ENCODE results near the gene SLC25A39.
A peak's percentile ranks its signal among the peaks of the same experiment; 100 is the strongest.
"Not testable (repeated sequence)": the region's sequence is repeated elsewhere in the genome, so short reads cannot be mapped to it uniquely, and the experiment has no call there.

The SLC25A39 gene

DNA sequence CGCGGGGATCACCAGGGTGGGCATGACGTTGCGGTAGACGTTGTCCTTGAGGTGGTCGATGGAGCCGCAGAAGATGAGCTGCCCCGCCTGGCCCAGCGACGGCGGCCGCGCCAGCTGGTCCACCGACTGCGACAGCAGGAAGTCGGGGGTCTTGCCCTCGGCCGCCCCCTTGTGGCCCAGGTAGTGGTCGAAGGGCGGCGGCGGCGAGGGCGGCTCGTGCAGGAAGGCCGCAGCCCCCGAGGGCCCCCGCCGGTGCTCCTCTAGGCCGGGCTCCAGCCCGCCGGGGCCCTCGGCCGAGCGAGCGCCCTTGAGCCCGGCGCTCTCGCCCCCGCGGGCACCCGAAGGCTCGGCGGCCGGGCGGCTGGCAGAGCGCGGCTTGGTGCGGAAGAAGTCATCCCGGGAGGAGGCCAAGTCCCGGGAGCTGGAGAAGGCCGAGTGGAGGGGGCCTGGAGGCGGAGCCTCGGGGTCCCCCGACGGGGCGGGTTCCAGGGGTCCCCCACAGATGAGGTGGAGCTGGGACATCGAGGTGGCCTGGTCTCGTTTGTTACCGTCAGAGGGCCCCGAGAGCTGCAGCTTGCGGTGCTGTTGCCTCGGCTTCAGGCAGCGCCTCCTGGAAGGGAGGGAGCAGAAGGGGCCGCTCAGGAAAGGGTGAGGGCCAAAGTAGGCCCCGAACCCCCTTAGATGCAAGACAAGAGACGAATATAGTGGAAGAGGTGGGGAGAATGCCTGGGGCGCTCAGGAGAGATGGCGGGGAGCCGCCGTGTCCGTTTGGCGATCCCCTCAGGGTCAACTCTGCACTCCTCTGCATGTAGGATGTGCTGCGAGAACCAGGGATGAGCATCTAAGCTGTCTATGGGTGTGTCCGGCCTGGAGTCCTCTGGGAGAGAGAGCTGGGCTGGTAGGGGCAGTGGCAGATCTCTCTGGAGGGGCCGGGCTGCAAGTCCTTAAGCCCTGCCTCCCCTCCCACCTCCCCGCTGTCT is 30.2 kb upstream of the SLC25A39 start:
- peak; percentile 46 for DNase-seq (ENCODE audit: low read depth)

DNA sequence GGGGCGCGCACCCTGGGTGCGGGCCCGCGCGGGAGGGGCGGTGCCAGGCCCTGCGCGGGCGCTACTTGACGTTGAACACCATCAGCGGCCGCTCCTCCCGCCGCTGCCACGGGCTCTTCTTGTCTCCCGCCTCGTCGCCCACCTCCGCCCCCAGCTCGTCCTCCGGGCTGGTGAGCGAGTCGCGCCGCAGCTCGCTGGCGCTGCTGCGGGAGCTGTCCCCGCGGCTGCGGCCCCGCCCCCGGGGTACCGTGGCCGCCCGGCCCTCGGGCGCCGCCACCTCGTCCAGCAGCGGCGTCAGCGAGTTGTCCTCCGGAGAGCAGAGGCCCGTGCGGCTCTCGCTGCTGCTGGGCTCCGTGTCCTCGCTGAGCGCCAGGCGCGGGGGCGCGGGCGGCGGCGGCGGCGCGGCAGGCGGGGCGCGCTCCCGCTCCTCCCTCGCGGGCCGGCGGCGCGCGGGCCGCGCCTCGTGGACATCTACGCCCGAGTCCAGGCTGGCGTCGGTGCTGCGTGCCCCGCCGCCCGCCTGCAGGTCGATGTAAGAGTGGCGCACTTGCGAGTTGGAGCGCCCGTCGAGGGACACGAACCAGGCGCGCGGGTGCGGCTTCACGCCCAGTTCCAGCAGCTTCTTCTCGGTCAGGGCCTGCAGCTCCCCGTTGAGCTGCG is 29.2 kb upstream of the SLC25A39 start:
- no peak for DNase-seq (ENCODE audit: low read depth)

DNA sequence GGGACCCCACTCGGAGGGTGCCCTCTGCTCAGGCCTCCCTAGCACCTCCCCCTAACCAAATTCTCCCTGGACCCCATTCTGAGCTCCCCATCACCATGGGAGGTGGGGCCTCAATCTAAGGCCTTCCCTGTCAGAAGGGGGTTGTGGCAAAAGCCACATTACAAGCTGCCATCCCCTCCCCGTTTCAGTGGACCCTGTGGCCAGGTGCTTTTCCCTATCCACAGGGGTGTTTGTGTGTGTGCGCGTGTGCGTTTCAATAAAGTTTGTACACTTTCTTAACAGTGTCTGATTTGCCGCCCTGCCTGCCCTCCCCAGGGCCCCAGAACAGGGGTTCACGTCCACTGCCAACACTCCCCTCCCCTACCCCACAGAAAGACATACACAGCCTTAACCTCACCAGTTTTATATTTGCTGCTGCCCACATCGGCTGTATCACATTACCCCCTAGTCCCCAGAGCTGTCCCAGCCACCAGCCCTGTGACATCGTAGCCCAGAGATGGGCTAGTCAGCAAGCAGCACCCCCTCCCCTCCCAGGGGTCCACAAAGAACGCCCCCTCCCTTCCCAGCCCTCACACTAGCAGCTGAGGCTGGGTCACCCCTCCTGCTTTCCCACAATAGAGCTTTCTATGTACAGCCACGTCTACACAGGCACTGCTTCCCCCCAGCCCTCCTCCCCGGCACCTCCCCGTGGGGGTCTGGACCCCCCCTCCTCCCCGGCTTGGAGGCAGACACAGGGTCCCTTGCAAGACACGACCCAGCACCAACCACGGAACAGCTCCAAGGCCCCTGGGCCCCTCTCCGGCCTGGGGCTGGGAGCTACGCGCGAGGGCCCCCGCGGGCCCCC is 28.4 kb upstream of the SLC25A39 start:
- DNase-seq (ENCODE audit: low read depth), result no peak

DNA sequence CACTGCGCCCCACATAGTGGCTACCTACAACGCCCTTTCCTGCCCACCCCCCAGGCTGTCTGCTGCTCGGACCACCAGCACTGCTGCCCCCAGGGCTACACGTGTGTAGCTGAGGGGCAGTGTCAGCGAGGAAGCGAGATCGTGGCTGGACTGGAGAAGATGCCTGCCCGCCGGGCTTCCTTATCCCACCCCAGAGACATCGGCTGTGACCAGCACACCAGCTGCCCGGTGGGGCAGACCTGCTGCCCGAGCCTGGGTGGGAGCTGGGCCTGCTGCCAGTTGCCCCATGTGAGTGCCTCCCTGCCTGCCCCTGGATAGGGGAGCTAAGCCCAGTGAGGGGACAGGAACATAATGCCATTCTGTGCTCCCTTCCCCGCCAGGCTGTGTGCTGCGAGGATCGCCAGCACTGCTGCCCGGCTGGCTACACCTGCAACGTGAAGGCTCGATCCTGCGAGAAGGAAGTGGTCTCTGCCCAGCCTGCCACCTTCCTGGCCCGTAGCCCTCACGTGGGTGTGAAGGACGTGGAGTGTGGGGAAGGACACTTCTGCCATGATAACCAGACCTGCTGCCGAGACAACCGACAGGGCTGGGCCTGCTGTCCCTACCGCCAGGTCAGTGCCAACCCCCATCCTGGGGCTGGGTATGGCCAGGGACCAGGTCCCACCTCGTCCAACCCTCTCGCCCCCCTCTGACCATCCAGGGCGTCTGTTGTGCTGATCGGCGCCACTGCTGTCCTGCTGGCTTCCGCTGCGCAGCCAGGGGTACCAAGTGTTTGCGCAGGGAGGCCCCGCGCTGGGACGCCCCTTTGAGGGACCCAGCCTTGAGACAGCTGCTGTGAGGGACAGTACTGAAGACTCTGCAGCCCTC is 27.6 kb upstream of the SLC25A39 start:
- DNase-seq (ENCODE audit: low read depth), result no peak

DNA sequence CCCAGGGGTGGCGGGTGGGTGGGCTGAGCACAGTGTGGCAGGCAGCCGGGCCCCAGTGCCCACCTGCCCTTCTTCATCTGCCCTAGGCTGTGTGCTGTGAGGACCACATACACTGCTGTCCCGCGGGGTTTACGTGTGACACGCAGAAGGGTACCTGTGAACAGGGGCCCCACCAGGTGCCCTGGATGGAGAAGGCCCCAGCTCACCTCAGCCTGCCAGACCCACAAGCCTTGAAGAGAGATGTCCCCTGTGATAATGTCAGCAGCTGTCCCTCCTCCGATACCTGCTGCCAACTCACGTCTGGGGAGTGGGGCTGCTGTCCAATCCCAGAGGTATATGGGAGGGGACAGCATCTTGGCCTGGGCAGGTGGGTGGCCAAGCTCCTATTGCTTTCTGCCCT is 26.8 kb upstream of the SLC25A39 start:
- no peak for DNase-seq (ENCODE audit: low read depth)

DNA sequence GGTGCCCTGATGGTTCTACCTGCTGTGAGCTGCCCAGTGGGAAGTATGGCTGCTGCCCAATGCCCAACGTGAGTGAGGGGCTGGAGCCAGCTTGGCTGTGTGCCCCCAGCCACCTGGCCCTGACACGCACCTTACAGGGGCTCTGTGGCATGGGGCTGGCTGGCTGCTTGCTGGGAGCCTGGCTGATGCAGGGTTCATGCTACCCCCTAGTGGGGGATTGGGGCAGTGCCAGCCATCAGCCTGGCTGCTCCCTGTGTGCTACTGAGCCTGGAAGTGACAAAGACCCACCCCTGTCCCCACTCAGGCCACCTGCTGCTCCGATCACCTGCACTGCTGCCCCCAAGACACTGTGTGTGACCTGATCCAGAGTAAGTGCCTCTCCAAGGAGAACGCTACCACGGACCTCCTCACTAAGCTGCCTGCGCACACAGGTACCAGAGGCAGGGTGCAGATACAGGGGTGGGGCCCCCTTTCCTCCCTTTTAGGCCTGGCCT is 26.2 kb upstream of the SLC25A39 start:
- peak; percentile 44 for DNase-seq (ENCODE audit: low read depth)

DNA sequence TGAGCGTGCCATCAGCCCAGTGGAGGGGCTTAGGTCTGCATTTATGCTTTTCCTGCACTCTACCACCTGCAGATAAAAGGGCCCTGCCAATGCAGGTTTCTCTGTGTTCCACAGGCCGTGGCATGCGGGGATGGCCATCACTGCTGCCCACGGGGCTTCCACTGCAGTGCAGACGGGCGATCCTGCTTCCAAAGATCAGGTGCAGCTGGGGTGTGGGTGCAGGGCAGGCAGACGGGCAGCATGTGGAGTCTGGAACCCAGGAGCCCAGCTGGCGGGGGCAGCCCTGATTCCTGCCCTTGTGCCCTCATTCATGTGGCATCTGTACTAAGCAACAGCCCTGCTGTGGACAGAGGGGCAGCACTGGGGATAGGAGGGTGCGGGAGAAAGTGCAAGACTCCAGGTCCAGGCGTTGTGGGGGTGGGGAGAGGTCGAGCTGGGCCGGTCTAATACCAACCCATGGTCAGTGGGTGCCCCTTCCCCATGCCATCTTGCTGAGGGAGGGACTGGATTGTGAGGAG is 25.0 kb upstream of the SLC25A39 start:
- no peak for DNase-seq (ENCODE audit: low read depth)

DNA sequence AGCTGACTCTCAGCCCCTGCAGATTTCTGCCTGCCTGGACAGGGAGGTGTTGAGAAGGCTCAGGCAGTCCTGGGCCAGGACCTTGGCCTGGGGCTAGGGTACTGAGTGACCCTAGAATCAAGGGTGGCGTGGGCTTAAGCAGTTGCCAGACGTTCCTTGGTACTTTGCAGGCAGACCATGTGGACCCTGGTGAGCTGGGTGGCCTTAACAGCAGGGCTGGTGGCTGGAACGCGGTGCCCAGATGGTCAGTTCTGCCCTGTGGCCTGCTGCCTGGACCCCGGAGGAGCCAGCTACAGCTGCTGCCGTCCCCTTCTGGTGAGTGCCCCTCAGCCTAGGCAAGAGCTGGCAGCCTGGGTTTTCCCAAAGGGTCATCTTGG is 24.4 kb upstream of the SLC25A39 start:
- DNase-seq (ENCODE audit: low read depth), result no peak

DNA sequence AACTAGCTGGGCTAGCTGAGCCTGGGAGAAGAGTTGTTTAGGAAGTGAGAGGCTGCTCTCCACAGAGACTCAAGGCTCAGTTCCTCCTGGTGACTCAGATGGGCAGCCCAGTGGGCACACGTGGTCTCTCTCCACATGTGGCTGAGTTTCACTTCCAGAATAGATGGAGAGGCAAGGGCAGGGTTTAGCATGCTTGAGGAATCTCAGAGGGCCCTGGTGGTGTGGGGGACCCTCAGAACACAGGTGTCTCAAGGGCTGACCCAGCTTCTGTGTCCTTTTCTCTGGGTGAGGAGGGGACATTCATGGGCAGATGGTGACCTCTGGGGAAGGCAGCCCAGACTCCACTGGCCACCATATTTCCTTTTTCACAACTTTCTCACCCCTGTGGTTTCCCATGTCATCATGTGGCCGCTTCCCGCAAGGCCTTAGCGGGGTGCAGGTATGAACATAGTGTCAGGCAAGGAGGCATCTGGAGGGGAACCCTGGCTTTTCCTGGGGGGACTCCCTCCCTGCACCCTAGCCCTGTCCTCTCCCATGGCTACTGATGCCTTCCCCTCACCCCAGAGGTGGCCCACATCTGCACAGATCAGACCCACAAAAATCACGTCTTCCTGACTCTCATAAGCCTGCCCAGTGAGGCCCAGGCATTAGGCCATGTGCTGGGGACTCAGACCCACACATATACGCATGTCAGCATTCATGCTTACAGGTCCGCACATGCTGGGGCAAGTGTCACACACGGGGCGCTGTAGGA is 23.8 kb upstream of the SLC25A39 start:
- no peak for DNase-seq (ENCODE audit: low read depth)

DNA sequence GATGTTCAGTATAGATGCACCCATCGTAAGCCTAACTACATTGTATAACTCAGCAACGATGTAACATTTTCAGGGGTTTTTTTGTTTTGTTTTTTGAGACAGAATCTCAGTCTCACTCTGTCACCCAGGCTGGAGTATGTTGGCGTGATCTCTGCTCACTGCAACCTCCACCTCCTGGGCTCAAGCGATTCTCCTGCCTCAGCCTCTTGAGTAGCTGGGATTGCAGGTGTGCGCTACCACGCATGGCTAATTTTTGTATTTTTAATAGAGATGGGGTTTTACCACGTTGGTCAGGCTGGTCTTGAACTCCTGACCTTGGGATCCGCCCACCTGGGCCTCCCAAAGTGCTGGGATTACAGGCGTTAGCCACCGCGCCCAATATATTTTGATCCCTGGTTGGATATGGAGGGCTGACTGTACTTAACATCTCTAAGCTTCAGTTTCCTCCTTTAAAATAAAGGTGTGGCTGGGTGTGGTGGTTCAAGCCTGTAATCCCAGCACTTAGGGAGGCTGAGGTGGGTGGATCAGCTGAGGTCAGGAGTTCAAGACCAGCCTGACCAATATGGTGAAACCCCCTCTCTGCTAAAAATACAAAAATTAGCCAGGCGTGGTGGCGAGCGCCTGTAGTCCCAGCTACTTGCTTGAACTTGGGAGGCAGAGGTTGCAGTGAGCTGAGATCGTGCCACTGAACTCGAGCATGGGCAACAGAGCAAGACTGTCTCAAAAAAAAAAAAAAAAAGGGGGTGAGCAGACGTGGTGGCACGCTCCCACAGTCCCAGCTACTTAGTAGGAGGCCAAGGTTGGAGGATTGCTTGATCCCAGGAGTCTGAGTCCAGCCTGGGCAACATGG is 22.8 kb upstream of the SLC25A39 start:
- not testable (repeated sequence) for DNase-seq (ENCODE audit: low read depth)

DNA sequence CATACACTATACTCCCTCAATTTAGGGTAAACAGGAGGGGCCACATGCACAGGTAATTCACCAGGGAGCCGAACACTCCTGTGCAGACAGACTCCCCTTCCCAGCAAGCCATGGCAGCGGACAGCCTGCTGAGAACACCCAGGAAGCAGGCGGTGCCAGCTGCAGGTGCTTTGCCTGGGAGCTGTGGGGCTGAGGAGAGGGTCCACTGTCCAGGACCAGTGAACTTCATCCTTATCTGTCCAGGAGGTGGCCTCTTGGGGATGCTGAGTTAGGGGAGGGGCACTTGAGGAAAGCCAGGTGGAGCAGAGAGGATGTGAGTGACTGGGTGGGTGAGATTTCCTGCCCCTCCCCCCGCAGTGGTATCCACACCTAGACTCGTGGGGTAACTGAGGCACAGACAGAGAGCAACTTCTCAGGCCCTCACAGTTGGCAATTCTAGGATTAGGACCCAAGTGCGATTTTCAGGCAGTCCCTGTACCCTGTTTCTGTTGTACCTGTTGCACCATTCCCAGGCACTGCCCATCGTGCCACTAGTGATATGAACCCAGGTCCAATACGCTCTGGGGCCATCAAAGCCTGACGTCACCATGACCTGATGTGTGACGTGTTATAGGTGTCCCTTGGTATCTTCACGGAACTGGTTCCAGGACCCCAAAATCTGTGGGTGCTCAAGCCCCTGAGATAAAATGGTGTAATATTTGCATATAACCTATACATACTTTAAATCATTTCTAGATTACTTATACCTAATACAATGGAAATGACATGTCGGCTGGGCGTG is 21.6 kb upstream of the SLC25A39 start:
- no peak for DNase-seq (ENCODE audit: low read depth)

DNA sequence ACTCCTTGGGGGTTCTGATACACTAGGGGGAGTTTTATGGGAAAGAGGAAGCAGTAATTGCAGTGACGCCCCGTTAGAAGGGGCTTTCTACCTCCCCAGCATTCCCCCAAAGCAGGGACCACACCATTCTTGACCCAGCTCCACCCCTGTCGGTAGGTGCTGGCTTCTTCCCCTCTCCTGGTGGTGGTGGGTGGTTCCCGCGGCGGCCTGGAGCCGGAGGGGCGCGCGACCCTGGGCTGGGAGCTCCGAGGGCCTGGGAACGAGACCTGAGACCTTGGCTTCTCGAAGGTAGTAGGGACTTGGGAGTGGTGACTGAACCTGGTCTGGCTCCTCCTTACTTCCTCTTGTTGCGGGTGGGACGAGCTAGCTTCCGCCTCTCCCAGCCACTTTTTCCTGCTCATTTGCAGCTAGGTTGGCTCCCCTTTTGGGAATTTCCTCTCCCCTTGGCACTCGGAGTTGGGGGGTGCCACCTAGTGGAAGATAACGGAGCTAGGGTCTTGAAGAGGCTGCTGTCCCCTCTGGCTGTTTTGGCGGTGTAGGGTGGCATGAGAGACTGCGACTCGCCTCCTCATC is 20.9 kb upstream of the SLC25A39 start:
- no peak for DNase-seq (ENCODE audit: low read depth)

DNA sequence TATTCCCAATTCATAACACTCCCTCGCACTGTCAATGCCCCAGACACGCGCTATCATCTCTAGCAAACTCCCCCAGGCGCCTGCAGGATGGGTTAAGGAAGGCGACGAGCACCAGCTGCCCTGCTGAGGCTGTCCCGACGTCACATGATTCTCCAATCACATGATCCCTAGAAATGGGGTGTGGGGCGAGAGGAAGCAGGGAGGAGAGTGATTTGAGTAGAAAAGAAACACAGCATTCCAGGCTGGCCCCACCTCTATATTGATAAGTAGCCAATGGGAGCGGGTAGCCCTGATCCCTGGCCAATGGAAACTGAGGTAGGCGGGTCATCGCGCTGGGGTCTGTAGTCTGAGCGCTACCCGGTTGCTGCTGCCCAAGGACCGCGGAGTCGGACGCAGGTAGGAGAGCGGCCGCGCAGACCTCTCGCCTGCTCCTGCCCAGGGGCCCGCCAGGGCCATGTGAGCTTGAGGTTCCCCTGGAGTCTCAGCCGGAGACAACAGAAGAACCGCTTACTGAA is 20.4 kb upstream of the SLC25A39 start, which contains the start of gene GRN:
TSS of gene GRN (plus strand) at position 364 of the 515 bp plus-strand sequence. CDS start 3,863 bp downstream, outside the sequence.
- DNase-seq (ENCODE audit: low read depth), result peak; percentile 67

DNA sequence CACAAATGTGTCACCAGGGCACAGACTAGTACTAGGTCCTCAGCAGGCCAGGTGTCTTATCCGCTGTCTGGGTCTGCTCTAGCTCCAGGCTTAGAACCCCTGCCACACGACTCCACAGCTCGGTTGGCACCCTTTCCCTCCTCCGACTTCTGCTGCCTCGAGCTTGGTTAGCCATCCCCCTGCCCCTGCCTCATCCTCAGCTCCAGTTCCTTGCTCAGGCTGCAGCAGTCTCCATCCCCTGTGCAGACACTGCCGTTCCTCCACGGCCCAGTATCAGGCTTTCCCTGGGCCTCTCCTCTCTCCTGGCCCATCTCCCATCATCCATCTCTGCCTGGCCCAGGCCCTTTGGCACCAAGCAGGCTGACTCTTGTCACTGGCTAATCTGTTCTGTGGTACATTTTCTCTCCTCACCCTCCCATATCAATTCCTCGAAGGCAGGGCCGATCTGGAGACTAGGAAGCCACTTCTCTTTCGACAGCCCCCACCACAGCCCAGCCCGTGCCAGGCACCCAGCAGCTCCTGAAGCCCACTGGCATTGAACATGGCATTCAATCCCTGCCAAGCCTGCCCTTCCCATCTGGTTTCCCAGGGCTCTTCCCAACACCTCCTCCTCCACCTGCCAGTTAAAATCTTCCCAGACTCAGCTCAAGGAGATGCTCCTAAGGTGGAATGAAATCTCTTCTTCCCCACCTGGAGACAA is 19.0 kb upstream of the SLC25A39 start:
- DNase-seq (ENCODE audit: low read depth), result no peak

DNA sequence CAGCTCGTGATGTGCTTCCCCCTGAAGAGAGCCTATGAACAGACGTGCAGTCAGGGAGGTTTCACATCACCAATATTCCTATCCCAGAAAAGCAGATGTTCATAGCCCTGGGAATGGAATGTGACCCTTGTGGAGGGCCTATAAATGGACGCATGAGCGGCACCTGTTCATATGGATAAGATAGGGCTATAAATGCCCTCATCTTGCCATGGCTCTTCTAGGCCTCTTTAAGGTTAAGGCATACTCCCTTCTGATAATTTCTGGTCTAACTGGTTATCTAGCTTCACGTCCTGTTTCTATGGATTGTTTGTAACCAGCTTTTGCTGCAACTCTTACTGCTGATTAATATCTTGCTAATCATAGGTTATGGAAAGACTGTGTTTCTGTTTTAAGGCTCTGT is 15.9 kb upstream of the SLC25A39 start:
- DNase-seq (ENCODE audit: low read depth), result not testable (repeated sequence)

DNA sequence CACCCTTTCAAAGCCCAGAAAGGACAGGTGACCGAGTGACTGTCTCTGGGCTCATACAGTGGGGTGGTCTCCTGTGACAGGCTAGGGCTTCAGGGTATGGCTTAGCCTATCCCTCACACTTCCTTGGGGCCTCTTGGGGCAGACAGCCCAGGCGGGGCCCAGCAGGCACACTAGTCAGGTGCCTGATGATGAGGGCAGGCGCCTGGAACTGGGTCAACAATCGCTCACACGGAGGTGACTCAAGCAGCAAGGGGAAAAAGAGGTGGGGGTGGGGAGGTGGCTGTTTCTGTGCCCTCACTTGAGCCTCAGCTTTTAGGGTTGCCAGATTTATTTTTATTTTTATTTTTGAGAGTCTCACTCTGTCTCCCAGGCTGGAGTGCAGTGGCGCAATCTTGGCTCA is 14.1 kb upstream of the SLC25A39 start:
- no peak for DNase-seq (ENCODE audit: low read depth)

DNA sequence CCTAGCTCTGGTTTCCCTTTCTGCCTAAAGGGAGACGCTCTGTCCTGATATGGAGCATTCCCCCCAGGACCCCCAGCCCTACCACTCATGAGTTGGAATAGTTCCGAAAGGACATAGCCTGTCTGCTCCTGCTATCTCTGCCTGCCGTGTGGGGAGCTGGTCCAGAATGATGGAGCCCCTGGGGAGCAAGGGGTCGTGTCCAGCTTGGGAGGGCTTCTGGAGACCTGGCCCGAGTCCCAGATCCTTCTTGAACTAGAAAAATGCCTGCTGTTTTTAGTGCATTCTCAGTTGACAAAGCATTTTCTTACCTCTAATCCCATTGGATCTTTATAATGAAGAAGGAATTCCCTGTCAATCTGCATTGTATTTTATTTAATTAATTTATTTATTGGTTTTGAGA is 11.3 kb upstream of the SLC25A39 start:
- no peak for DNase-seq (ENCODE audit: low read depth)
